ENCODE measurements around the gene OR6J1. TPM values are rescaled to one million over a fixed set of nuclear protein-coding genes. Genes with fewer than 3 reads are reported as not detected.

Gene OR6J1
- total RNA-seq, 1 experiment from 2014 or later: not detected

DNA sequence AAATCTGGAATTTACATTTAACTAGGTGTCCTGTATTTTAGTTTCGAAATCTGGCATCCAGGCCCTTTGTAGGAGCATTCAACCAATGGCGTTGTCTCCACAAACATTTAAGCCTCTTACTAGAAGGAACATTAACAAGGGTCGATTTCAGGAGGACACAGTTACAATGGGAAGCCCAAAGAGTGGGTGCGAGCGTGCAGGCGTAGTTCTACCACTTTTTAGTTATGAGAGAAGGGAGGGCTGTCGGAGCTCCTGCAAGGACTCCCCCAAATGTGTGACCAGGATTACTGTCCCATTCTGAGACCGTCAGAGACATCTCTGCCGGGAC is 46.4 kb downstream of the OR6J1 start:
- Histone ChIP-seq H3K9ac (ENCODE audit: low read length) (peak overlapping the region; percentile 73), H3K27me3 (ENCODE audit: low read length) (no peaks in the 10 kb centered on the region), H3K9me2 (replicated peaks; ENCODE audit: low read length) (no peaks in the 10 kb centered on the region), H4K20me1 (ENCODE audit: low read length) (no peaks in the 10 kb centered on the region), H3K9me3 (ENCODE audit: low read length) (no peaks in the 10 kb centered on the region), H3K79me2 (ENCODE audit: low read length) (peaks cover 16% of the 10 kb centered on the region), H3K4me2 (ENCODE audit: low read length) (peak overlapping the region; percentile 87), H3K27ac (ENCODE audit: low read length) (no peak overlapping the region), H3F3A (ENCODE audit: low read length, unreplicated experiment) (peaks cover 5% of the 10 kb centered on the region), H3K4me1 (ENCODE audit: insufficient read depth, low read length) (peaks cover 44% of the 10 kb centered on the region), H3K4me3 (ENCODE audit: low read length) (peak overlapping the region; percentile 89), H2AFZ (ENCODE audit: low read length) (peak overlapping the region; percentile 97), H3K36me3 (ENCODE audit: low read depth, low read length) (no peaks in the 10 kb centered on the region)
- ChIA-PET POLR2A (ENCODE audit: unreplicated experiment) (interaction anchor here (1.9 kb wide), 1 partner anchor 8 kb away, joined by 18 read pairs; the partner anchor contains the start of gene DAD1), CTCF (no interaction called here)
- BruUV-seq (replicated peaks): no TSS peak
- ATAC-seq (peak; percentile 7), DNase-seq (no peak)
- intact Hi-C loops (cut with micrococcal nuclease): loop anchor here (2.0 kb wide), 2 partner anchors 27 to 55 kb away; no protein-coding TSS in a partner anchor
- no peak for TF ChIP-seq EZH2phosphoT487 (IDR thresholded peaks at IDR 0.05; ENCODE audit: borderline replicate concordance, low read length)
- no peak for TF ChIP-seq EZH2 (IDR thresholded peaks at IDR 0.05; ENCODE audit: low read length, unreplicated experiment)
- TF ChIP-seq, protein P1, sequence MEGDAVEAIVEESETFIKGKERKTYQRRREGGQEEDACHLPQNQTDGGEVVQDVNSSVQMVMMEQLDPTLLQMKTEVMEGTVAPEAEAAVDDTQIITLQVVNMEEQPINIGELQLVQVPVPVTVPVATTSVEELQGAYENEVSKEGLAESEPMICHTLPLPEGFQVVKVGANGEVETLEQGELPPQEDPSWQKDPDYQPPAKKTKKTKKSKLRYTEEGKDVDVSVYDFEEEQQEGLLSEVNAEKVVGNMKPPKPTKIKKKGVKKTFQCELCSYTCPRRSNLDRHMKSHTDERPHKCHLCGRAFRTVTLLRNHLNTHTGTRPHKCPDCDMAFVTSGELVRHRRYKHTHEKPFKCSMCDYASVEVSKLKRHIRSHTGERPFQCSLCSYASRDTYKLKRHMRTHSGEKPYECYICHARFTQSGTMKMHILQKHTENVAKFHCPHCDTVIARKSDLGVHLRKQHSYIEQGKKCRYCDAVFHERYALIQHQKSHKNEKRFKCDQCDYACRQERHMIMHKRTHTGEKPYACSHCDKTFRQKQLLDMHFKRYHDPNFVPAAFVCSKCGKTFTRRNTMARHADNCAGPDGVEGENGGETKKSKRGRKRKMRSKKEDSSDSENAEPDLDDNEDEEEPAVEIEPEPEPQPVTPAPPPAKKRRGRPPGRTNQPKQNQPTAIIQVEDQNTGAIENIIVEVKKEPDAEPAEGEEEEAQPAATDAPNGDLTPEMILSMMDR (conservative IDR thresholded peaks at IDR 0.05; ENCODE audit: low read depth, low read length): no peak

DNA sequence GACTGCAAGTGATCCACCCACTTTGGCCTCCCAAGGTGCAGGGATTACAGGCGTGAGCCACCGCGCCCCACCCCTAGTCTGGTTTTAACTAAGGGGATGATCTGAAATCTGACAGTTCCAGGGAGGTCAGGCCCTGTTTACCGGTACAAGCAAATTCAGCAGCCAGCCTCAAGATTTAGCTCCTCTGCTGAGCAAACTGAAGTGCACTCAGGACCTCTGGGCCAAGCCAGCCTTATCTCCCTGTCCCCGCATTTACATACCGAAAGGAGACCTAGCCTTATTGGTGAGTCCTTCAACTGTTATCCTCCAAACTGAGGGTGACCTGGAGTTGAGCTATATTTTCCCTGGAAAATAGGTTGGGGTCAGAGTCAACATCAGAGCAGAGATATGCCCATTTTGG is 46.9 kb downstream of the OR6J1 start:
- no peaks in the 10 kb centered on the region for H3K9me2 ChIP-seq (replicated peaks; ENCODE audit: low read length)
- peaks cover 16% of the 10 kb centered on the region for H3K79me2 ChIP-seq (ENCODE audit: low read length)
- H3K4me2 ChIP-seq (ENCODE audit: low read length): peak overlapping the region; percentile 87
- intact Hi-C loops (cut with micrococcal nuclease): no loop called here
- no peaks in the 10 kb centered on the region for H3K27me3 ChIP-seq (ENCODE audit: low read length)
- peak overlapping the region; percentile 97 for H2AFZ ChIP-seq (ENCODE audit: low read length)
- H4K20me1 ChIP-seq (ENCODE audit: low read length): no peaks in the 10 kb centered on the region
- H3K9ac ChIP-seq (ENCODE audit: low read length): no peak overlapping the region
- POLR2A ChIA-PET (ENCODE audit: unreplicated experiment): no interaction called here
- no TSS peak for BruUV-seq (replicated peaks)
- H3F3A ChIP-seq (ENCODE audit: low read length, unreplicated experiment): peaks cover under 1% of the 10 kb centered on the region
- no peaks in the 10 kb centered on the region for H3K9me3 ChIP-seq (ENCODE audit: low read length)
- CTCF ChIA-PET: interaction anchor here (0.6 kb wide), 1 partner anchor 30 kb away, joined by 3 read pairs; no protein-coding TSS in a partner anchor
- H3K4me1 ChIP-seq (ENCODE audit: insufficient read depth, low read length): peaks cover 39% of the 10 kb centered on the region
- no peaks in the 10 kb centered on the region for H3K36me3 ChIP-seq (ENCODE audit: low read depth, low read length)
- H3K4me3 ChIP-seq (ENCODE audit: low read length): peak overlapping the region; percentile 89; the same call in 1 of the 2 replicates
- H3K27ac ChIP-seq (ENCODE audit: low read length): no peak overlapping the region
- DNase-seq (no peak), ATAC-seq (no peak)
- TF ChIP-seq, protein P1 (conservative IDR thresholded peaks at IDR 0.05; ENCODE audit: low read depth, low read length): no peak
- no peak for TF ChIP-seq EZH2phosphoT487 (IDR thresholded peaks at IDR 0.05; ENCODE audit: borderline replicate concordance, low read length)
- TF ChIP-seq EZH2 (IDR thresholded peaks at IDR 0.05; ENCODE audit: low read length, unreplicated experiment): no peak

DNA sequence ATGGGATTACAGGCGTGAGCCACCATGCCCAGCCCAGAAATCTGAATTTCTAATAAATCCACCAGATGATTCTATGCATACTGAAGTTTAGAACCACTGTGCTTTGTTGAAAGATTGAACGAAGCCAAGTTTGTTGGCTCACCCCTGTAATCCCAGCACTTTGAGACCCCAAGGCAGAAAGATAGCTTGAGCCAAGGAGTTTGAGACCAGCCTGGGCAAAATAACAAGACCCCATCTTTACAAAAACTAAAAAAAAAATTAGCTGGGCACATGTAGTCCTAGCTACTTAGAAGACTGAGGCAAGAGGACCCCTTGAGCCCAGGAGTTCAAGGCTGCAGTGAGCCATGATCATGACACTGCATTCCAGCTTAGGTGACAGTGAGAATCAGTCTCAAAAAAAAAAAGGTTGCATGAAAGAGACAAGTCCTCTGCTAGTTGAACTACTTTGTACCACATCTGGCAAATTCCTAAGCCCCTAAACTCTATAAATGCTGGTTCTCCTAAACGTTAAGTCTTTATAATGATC is 47.7 kb downstream of the OR6J1 start:
- POLR2A ChIA-PET (ENCODE audit: unreplicated experiment): no interaction called here
- TF ChIP-seq, protein P1 (conservative IDR thresholded peaks at IDR 0.05; ENCODE audit: low read depth, low read length): no peak
- TF ChIP-seq EZH2phosphoT487 (IDR thresholded peaks at IDR 0.05; ENCODE audit: borderline replicate concordance, low read length) (no peak), EZH2 (IDR thresholded peaks at IDR 0.05; ENCODE audit: low read length, unreplicated experiment) (no peak)
- H3K36me3 ChIP-seq (ENCODE audit: low read depth, low read length): no peaks in the 10 kb centered on the region

More for the DNA sequence above, 47.7 kb downstream of the OR6J1 start:
- ATAC-seq: no peak
- Histone ChIP-seq H3K27ac (ENCODE audit: low read length) (no peak overlapping the region), H4K20me1 (ENCODE audit: low read length) (no peaks in the 10 kb centered on the region), H3K4me2 (ENCODE audit: low read length) (no peak overlapping the region), H3K9ac (ENCODE audit: low read length) (no peak overlapping the region), H3K27me3 (ENCODE audit: low read length) (no peaks in the 10 kb centered on the region), H3K4me1 (ENCODE audit: insufficient read depth, low read length) (peaks cover 31% of the 10 kb centered on the region), H3K9me3 (ENCODE audit: low read length) (no peaks in the 10 kb centered on the region), H2AFZ (ENCODE audit: low read length) (no peak overlapping the region), H3K9me2 (replicated peaks; ENCODE audit: low read length) (no peaks in the 10 kb centered on the region), H3F3A (ENCODE audit: low read length, unreplicated experiment) (no peaks in the 10 kb centered on the region), H3K79me2 (ENCODE audit: low read length) (peaks cover 16% of the 10 kb centered on the region), H3K4me3 (ENCODE audit: low read length) (no peak overlapping the region)
- intact Hi-C loops (cut with micrococcal nuclease): no loop called here
- CTCF ChIA-PET: no interaction called here
- DNase-seq: no peak
- BruUV-seq (replicated peaks): no TSS peak

Data from PC-3 (cell line).